Prostate gland (tissue), 2 donors: ENCODE measurements around the gene TEAD2. TPM values are rescaled to one million over a fixed set of nuclear protein-coding genes. Genes with fewer than 3 reads are reported as not detected.

ENCODE experiments used
- DNase-seq: peaks from one replicate; pipeline ENCODE4 v3.0.0-alpha.2; 2019; ENCODE audit warnings: low spot score
- H3K27ac ChIP-seq, 2 donors: fragments of 200-600 bp; sonication (generic); 2 replicates each; pipeline ENCODE4 v1.5.1; 2017 to 2019
- H3K27me3 ChIP-seq: fragments of 200-600 bp; sonication (generic); replicated peaks from 2 replicates; pipeline ENCODE4 v1.5.1; 2019; ENCODE audit not compliant: insufficient read depth
- H3K36me3 ChIP-seq, 2 donors: fragments of 200-600 bp; sonication (generic); 1 replicate in 1 of 2; 2 replicates in 1 of 2; pipeline versions ENCODE4 v1.5.1 to v1.8.1; 2017 to 2019
- H3K4me1 ChIP-seq: fragments of 200-600 bp; sonication (generic); replicated peaks from 2 replicates; pipeline ENCODE4 v1.5.1; 2019
- H3K4me3 ChIP-seq, 2 donors: fragments of 200-600 bp; sonication (generic); 2 replicates each; pipeline ENCODE4 v1.5.1; 2017 to 2019
- H3K9me3 ChIP-seq: fragments of 200-600 bp; sonication (generic); 2 replicates; pipeline ENCODE4 v1.5.1; 2017
- POLR2A ChIP-seq: fragments of 450-650 bp; IDR thresholded peaks from one replicate; pipeline ENCODE4 v1.6.1; 2016; ENCODE audit warnings: antibody characterized with exemption, mild to moderate bottlenecking
- POLR2AphosphoS5 ChIP-seq: sonication (generic); formaldehyde crosslinking; IDR thresholded peaks from one replicate; pipeline ENCODE4 v1.6.1; 2017; ENCODE audit warnings: antibody characterized with exemption
- WGBS: methylation state at CpG from one replicate; pipeline ENCODE4 v1.1.5; 2018; 5-methylcytosine and 5-hydroxymethylcytosine counted together
- intact Hi-C: fragments of 100-400 bp; cut with DNase I; formaldehyde crosslinking; loops from one replicate; pipeline ENCODE4 v1.14.2; 2022
- total RNA-seq, 2 donors: library from RNA; depleted of rRNA; stranded (reverse); fragments of >200 nt; gene quantifications; one replicate each; pipeline ENCODE4 v1.1.0, GENCODE V29; 2016
- TF ChIP-seq, protein P1 (sequence below), 4 experiments: fragments of 200-600 bp in 2 of 4; fragments of 450-650 bp in 2 of 4; sonication (generic) in 2 of 4; IDR thresholded peaks; 1 replicate in 3 of 4; 2 replicates in 1 of 4; pipeline ENCODE4 v1.5.1; 2016 to 2019; ENCODE audit warnings: antibody characterized with exemption in 4 of 4, mild to moderate bottlenecking in 2 of 4, moderate library complexity in 2 of 4

The TEAD2 gene
- total RNA-seq, 2 donors from 2014 or later = 17.0 to 28.0 TPM

DNA sequence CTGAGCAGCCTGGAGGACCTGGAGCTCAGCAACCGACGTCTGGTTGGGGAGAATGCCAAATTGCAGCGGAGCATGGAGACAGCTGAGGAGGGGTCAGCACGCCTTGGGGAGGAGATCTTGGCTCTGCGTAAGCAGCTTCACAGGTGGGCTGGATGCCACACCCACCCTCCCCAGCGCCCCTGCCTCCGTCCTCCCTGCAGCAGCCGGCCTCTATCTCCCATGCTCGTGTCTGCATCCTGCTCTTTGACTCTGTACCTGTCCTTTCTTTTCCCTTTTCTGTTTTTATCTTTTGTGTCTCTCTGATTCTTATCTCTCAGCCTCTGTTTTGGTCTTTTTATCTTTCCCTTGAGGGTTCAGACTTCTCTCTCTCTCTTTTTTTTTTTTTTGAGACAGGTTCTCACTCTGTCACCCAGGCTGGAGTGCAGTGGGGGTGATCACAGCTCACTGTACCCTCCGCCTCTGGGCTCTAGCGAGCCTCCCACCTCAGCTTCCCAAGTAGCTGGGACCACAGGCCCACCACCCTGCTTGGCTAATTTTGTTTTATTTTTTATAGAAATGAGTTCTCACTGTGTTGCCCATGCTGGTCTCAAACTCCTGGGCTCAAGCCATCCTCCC, 35.9 kb upstream of the TEAD2 start:
- 49% methylated on average over 11 of the region's 11 CpGs for WGBS
- no peak overlapping the region for H3K27ac ChIP-seq
- TF ChIP-seq POLR2A (no peak), POLR2AphosphoS5 (no peak)
- TF ChIP-seq, protein P1, sequence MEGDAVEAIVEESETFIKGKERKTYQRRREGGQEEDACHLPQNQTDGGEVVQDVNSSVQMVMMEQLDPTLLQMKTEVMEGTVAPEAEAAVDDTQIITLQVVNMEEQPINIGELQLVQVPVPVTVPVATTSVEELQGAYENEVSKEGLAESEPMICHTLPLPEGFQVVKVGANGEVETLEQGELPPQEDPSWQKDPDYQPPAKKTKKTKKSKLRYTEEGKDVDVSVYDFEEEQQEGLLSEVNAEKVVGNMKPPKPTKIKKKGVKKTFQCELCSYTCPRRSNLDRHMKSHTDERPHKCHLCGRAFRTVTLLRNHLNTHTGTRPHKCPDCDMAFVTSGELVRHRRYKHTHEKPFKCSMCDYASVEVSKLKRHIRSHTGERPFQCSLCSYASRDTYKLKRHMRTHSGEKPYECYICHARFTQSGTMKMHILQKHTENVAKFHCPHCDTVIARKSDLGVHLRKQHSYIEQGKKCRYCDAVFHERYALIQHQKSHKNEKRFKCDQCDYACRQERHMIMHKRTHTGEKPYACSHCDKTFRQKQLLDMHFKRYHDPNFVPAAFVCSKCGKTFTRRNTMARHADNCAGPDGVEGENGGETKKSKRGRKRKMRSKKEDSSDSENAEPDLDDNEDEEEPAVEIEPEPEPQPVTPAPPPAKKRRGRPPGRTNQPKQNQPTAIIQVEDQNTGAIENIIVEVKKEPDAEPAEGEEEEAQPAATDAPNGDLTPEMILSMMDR (IDR thresholded peaks at IDR 0.05) = no peak
- no peak for DNase-seq
- H3K36me3 ChIP-seq = no peaks in the 10 kb centered on the region
- H3K4me3 ChIP-seq = no peak overlapping the region
- intact Hi-C loops = no loop called here
- no peaks in the 10 kb centered on the region for H3K27me3 ChIP-seq
- no peaks in the 10 kb centered on the region for H3K4me1 ChIP-seq
- no peaks in the 10 kb centered on the region for H3K9me3 ChIP-seq

DNA sequence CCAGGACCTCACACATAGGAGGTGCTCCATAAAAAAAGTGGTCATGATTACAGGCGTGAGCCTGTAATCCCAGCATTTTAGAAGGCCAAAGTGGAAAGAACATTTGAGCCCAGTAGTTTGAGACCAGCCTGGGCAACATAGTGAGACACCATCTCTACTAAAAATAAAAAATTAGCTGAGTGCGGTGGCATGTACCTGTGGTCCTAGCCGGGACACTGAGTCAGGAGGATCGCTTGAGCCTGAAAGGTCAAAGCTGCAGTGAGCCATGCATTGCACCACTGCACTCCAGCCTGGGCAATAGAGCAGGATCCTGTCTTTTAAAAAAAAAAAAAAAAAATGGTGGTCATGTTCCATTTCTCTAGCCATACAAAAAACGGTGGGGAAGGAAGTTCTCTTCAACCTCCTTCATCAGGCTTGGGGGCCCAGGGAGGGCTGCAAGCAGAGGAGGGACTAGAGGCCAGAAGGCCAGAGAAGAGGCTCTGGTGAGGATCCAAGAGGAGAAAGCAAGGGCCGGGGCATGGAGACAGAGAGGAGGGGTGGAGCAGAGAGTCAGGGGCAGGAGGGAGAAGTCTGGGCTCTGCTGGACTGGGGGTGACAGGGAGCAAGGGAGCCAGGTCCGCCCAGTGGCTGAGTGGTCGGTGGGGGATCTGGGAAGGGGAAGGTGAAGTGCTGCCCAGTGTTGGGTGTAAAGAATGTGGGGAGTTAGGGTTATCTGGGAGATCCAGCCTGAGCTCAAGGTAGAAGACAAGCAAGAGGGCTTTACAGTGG, 34.7 kb upstream of the TEAD2 start:
- H3K27ac ChIP-seq = no peak overlapping the region
- no peaks in the 10 kb centered on the region for H3K27me3 ChIP-seq
- WGBS = 86% methylated on average over 8 of the region's 8 CpGs
- no peaks in the 10 kb centered on the region for H3K4me1 ChIP-seq
- no peaks in the 10 kb centered on the region for H3K36me3 ChIP-seq
- TF ChIP-seq POLR2AphosphoS5 (no peak), POLR2A (no peak)
- TF ChIP-seq, protein P1 (IDR thresholded peaks at IDR 0.05) = no peak
- no peaks in the 10 kb centered on the region for H3K9me3 ChIP-seq
- no peak overlapping the region for H3K4me3 ChIP-seq
- DNase-seq = no peak
- intact Hi-C loops = no loop called here

DNA sequence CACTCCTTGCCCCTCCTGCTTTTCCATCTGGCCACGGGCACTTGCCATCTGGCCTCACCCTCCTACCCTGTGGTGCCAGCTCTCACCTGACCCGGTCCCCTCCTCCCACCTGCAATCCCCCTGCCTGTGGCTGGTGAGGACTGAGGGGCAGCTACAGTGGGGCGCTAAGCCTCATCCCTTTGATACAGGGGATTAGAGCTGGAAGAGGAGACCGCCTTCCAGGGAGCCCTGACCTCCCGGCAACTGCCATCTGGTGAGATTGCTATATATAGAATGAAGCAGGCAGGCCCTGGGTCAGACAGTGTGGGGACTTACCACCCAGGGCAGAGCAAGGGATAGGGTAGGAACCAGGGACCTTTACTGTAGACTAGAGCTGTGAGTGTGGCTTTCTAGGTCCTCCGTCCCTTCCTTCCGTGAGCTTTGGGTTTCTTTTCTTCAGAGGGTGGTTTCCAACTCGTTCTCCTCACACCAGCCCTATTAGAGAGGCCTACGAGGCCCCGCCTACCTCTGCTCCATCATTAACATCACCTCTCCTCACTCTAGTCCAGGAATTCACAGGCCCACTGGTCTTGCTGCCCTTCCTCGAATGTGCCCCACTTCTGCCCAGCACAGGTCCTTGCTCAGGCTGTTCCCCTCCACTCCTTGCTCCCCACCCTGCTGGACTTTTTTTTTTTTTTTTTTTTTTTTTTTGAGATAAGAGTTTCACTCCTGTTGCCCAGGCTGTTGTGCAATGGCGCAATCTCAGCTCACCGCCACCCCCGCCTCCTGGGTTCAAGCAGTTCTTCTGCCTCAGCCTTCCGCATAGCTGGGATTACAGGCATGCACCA, 33.6 kb upstream of the TEAD2 start:
- no peaks in the 10 kb centered on the region for H3K36me3 ChIP-seq
- no peak overlapping the region for H3K27ac ChIP-seq
- H3K9me3 ChIP-seq = no peaks in the 10 kb centered on the region
- DNase-seq = no peak
- WGBS = 79% methylated on average over 15 of the region's 15 CpGs
- H3K27me3 ChIP-seq = no peaks in the 10 kb centered on the region
- H3K4me3 ChIP-seq = no peak overlapping the region
- TF ChIP-seq POLR2AphosphoS5 (no peak), POLR2A (no peak)
- TF ChIP-seq, protein P1 (IDR thresholded peaks at IDR 0.05) = no peak
- no peaks in the 10 kb centered on the region for H3K4me1 ChIP-seq
- intact Hi-C loops = no loop called here

DNA sequence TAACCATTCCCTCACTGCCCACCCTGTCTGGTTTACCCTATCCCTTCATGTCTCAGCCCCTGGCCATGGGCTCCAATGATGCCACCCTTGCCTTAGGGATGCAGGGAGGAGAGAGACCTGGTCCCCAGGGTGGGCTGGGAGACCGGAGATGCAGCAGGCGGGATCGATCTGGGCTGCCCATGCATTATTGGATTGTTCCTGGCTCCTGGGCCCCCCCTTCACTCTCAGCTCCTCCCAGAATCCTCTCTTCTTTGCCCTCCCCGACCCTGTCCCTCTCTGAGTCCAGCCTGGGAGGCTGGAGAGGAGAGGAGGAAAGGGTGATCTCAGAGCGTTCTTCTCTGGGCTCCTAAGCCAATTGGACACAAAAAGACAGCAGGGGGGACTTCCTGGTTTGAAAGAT, 31.7 kb upstream of the TEAD2 start:
- TF ChIP-seq, protein P1 (IDR thresholded peaks at IDR 0.05) = no peak
- TF ChIP-seq POLR2A (no peak), POLR2AphosphoS5 (no peak)
- Histone ChIP-seq H3K27ac (no peak overlapping the region), H3K27me3 (no peaks in the 10 kb centered on the region), H3K4me1 (no peaks in the 10 kb centered on the region), H3K36me3 (no peaks in the 10 kb centered on the region), H3K9me3 (no peaks in the 10 kb centered on the region), H3K4me3 (no peak overlapping the region)
- no peak for DNase-seq
- 61% methylated on average over 5 of the region's 5 CpGs for WGBS
- intact Hi-C loops = loop anchor here (2.0 kb wide), 1 partner anchor 49 kb away; no protein-coding TSS in a partner anchor
